ENCODE measurements around the gene TTC28.

TTC28 gene

DNA sequence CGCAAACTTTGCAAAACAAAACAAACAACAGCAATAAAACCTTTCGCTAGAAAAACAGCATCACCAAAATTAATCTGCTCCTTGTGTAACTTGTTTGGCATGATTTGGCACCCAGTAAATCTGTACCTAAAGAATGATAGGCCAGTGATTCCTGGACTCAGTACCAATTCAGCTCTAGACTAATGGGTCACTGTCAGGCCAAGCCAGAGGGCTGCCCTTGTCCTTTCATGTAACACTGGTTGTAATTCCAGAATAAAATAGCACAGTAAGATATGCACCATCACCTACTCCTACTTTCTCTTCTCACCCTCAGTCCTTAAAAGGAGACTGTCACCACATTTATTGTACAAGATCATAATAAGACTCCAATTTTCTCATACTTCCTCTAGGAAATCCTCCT lies 419.0 kb downstream of the TTC28 start:
- no peak for DNase-seq
- no peaks in the 10 kb centered on the region for H3K9me3 Mint-ChIP-seq

GRCh38 chr22:28259774-28260312 lies 419.8 kb downstream of the TTC28 start:
- no peak for ATAC-seq
- no peaks in the 10 kb centered on the region for H3K27me3 Mint-ChIP-seq

More for the DNA sequence above, 419.0 kb downstream of the TTC28 start:
- Mint-ChIP-seq H3K27me3 (no peaks in the 10 kb centered on the region), H3K36me3 (ENCODE audit: low read depth) (no peaks in the 10 kb centered on the region), H3K4me1 (no peaks in the 10 kb centered on the region), H3K27ac (no peak overlapping the region), H3K4me3 (no peak overlapping the region)
- no peak for ATAC-seq

DNA sequence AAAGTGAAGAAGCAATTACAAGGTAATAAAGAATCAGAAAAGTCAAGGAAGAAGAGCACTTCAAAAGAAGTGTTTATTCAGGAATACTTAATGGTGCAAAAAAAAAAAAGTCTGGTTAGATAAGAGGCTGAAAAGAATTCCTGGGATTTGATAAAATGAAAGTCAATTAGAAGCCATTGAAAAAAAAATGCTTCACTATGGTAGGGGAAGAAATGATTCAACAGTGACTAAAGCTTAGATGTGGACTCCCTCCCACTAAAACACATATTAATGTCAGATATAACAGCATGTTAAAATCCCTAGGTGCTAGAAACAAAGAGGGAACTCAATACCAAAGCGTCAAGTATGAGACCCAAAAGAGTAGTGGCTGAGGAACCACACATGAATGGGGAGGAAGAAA lies 425.2 kb downstream of the TTC28 start:
- no peaks in the 10 kb centered on the region for H3K36me3 Mint-ChIP-seq (ENCODE audit: low read depth)
- ATAC-seq (no peak), DNase-seq (no peak)
- no peak overlapping the region for H3K27ac Mint-ChIP-seq
- H3K4me1 Mint-ChIP-seq, result no peaks in the 10 kb centered on the region
- H3K27me3 Mint-ChIP-seq, result no peaks in the 10 kb centered on the region
- H3K4me3 Mint-ChIP-seq, result no peak overlapping the region
- no peaks in the 10 kb centered on the region for H3K9me3 Mint-ChIP-seq

More at GRCh38 chr22:28259774-28260312, 419.8 kb downstream of the TTC28 start:
- Mint-ChIP-seq H3K4me1 (no peaks in the 10 kb centered on the region), H3K9me3 (no peaks in the 10 kb centered on the region), H3K4me3 (no peak overlapping the region), H3K36me3 (ENCODE audit: low read depth) (no peaks in the 10 kb centered on the region), H3K27ac (no peak overlapping the region)
- no peak for DNase-seq

DNA sequence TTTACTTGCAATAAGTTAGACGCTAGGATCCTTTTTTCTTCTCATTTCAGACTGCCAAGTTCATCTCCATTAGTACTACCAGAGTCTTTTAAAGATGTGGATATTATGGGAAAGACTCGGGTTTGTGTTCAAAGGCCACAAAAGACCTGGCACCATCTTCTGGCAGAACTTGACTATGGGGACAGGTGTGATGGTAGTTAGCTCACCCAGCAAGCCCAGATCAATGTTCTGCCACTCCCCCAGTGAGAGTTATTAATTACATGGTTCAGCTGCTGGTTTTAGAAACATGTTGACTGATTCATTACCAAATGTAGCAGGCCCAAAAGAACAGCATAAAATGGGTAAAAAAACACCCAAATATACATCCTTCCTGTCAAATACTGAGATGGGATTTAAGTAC lies 427.1 kb downstream of the TTC28 start:
- Mint-ChIP-seq H3K4me3 (no peak overlapping the region), H3K4me1 (no peaks in the 10 kb centered on the region), H3K9me3 (no peaks in the 10 kb centered on the region), H3K27me3 (no peaks in the 10 kb centered on the region), H3K36me3 (ENCODE audit: low read depth) (no peaks in the 10 kb centered on the region), H3K27ac (no peak overlapping the region)
- ATAC-seq (no peak), DNase-seq (no peak)

DNA sequence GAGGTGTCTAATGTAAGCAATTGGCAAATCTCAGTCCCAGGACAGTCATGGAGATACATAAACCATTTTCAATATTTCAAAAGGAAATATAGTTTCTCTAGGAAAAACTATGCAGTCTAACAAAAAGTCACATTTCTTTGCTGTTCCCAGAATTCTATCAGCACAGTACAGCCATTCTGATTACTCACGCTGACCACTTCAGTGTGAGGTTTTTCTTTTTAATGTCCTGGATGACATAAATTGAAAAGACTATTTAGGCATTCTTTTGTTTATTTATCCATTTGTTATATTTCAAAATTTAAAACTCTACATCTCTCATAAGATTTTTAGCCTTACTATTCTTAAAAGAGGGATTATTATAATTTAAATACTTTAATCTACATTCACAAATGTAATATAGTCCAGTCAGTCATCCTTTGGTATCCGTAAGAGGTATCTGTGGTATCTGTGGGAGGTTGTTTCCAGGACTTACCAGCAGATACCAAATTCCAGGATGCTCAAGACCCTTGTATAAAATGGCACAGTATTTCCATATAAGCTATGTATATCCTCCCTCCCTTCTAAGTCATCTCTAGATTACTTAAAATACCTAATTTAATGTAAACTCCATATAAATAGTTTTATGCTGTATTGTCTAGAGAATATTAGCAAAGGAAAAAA lies 429.5 kb downstream of the TTC28 start:
- ATAC-seq, result no peak
- Mint-ChIP-seq H3K27me3 (no peaks in the 10 kb centered on the region), H3K4me1 (no peaks in the 10 kb centered on the region), H3K4me3 (no peak overlapping the region), H3K9me3 (no peaks in the 10 kb centered on the region), H3K36me3 (ENCODE audit: low read depth) (no peaks in the 10 kb centered on the region), H3K27ac (no peak overlapping the region)
- no peak for DNase-seq

GRCh38 chr22:28249402-28249801 lies 430.2 kb downstream of the TTC28 start:
- no peaks in the 10 kb centered on the region for H3K36me3 Mint-ChIP-seq (ENCODE audit: low read depth)
- ATAC-seq (no peak), DNase-seq (no peak)
- no peaks in the 10 kb centered on the region for H3K9me3 Mint-ChIP-seq
- H3K27ac Mint-ChIP-seq, result no peak overlapping the region
- H3K4me3 Mint-ChIP-seq, result no peak overlapping the region
- no peaks in the 10 kb centered on the region for H3K27me3 Mint-ChIP-seq
- no peaks in the 10 kb centered on the region for H3K4me1 Mint-ChIP-seq

- ATAC-seq (no peak), DNase-seq (no peak)
- Mint-ChIP-seq H3K4me1 (no peaks in the 10 kb centered on the region), H3K27ac (no peak overlapping the region), H3K4me3 (no peak overlapping the region), H3K36me3 (ENCODE audit: low read depth) (no peaks in the 10 kb centered on the region), H3K27me3 (peaks cover 3% of the 10 kb centered on the region), H3K9me3 (no peaks in the 10 kb centered on the region)
Observed at GRCh38 chr22:28247667-28248363, 431.8 kb downstream of the TTC28 start.

- Mint-ChIP-seq H3K4me1 (no peaks in the 10 kb centered on the region), H3K9me3 (no peaks in the 10 kb centered on the region), H3K27ac (no peak overlapping the region), H3K36me3 (ENCODE audit: low read depth) (no peaks in the 10 kb centered on the region), H3K27me3 (peaks cover 3% of the 10 kb centered on the region), H3K4me3 (no peak overlapping the region)
- no peak for ATAC-seq
- DNase-seq, result no peak
Observed at GRCh38 chr22:28247136-28247535, 432.5 kb downstream of the TTC28 start.

DNA sequence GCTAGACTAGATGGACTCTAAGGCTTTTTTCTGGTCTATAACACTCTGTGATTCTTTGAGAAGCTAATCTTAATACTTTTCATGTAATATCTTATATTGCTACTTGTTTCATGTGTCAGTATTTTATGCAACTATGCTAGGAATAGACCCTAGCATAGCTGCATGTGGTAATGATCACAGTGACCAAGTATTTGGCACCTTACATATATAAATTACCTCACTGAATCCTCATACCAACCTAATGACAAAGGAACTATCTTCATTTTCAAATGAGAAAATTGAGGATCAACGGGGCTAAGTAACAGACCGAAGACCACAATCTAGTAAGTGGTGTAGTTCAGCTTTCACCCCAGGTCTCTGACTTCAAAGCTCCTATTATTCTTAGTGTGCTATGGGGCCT lies 433.2 kb downstream of the TTC28 start:
- peaks cover 3% of the 10 kb centered on the region for H3K27me3 Mint-ChIP-seq
- H3K9me3 Mint-ChIP-seq, result no peaks in the 10 kb centered on the region
- no peaks in the 10 kb centered on the region for H3K36me3 Mint-ChIP-seq (ENCODE audit: low read depth)
- no peaks in the 10 kb centered on the region for H3K4me1 Mint-ChIP-seq
- H3K4me3 Mint-ChIP-seq, result no peak overlapping the region
- ATAC-seq, result no peak
- no peak for DNase-seq
- no peak overlapping the region for H3K27ac Mint-ChIP-seq

- peaks cover 3% of the 10 kb centered on the region for H3K27me3 Mint-ChIP-seq
- ATAC-seq (no peak), DNase-seq (no peak)
- H3K4me1 Mint-ChIP-seq, result no peaks in the 10 kb centered on the region
- no peak overlapping the region for H3K27ac Mint-ChIP-seq
- no peaks in the 10 kb centered on the region for H3K36me3 Mint-ChIP-seq (ENCODE audit: low read depth)
- no peaks in the 10 kb centered on the region for H3K9me3 Mint-ChIP-seq
- H3K4me3 Mint-ChIP-seq, result no peak overlapping the region
Observed at GRCh38 chr22:28245579-28246224, 433.9 kb downstream of the TTC28 start.

DNA sequence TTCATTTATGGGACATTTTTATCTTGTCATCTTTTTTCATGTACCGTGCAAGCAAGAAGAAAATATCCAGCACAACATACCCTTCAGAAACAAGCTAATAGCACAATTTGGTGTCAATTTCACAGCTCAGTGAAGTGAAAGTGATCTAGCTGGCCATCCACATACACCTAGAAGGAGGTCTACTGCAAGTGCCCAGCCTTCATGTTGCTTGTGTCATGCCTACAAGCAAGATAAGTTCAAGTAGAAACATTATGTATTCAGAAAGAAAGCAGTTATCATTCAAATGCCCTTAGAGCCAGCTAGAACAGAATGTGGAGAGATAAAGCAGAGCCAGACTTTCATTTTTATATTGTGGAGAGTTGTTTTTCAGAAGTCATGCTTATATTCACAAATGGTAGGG lies 434.9 kb downstream of the TTC28 start:
- DNase-seq (no peak), ATAC-seq (no peak)
- H3K9me3 Mint-ChIP-seq, result no peaks in the 10 kb centered on the region
- no peak overlapping the region for H3K4me3 Mint-ChIP-seq
- H3K27me3 Mint-ChIP-seq, result peaks cover 3% of the 10 kb centered on the region
- H3K27ac Mint-ChIP-seq, result no peak overlapping the region
- no peaks in the 10 kb centered on the region for H3K36me3 Mint-ChIP-seq (ENCODE audit: low read depth)
- H3K4me1 Mint-ChIP-seq, result no peaks in the 10 kb centered on the region

GRCh38 chr22:28243539-28243938 lies 436.1 kb downstream of the TTC28 start:
- Mint-ChIP-seq H3K27ac (no peak overlapping the region), H3K4me1 (no peaks in the 10 kb centered on the region), H3K9me3 (no peaks in the 10 kb centered on the region), H3K27me3 (peaks cover 3% of the 10 kb centered on the region), H3K4me3 (no peak overlapping the region), H3K36me3 (ENCODE audit: low read depth) (no peaks in the 10 kb centered on the region)
- no peak for ATAC-seq
- no peak for DNase-seq

GRCh38 chr22:28241656-28242290 lies 437.9 kb downstream of the TTC28 start:
- H3K4me1 Mint-ChIP-seq, result no peaks in the 10 kb centered on the region
- H3K4me3 Mint-ChIP-seq, result no peak overlapping the region
- no peak overlapping the region for H3K27ac Mint-ChIP-seq
- H3K27me3 Mint-ChIP-seq, result peaks cover 5% of the 10 kb centered on the region
- peaks cover 4% of the 10 kb centered on the region for H3K9me3 Mint-ChIP-seq
- no peaks in the 10 kb centered on the region for H3K36me3 Mint-ChIP-seq (ENCODE audit: low read depth)
- DNase-seq (no peak), ATAC-seq (no peak)

GRCh38 chr22:28239941-28240340 lies 439.7 kb downstream of the TTC28 start:
- Mint-ChIP-seq H3K4me1 (no peaks in the 10 kb centered on the region), H3K27me3 (peaks cover 5% of the 10 kb centered on the region), H3K27ac (no peak overlapping the region), H3K9me3 (peaks cover 4% of the 10 kb centered on the region), H3K36me3 (ENCODE audit: low read depth) (no peaks in the 10 kb centered on the region), H3K4me3 (no peak overlapping the region)
- no peak for DNase-seq
- no peak for ATAC-seq

GRCh38 chr22:28237783-28238182 lies 441.9 kb downstream of the TTC28 start:
- peaks cover 2% of the 10 kb centered on the region for H3K27me3 Mint-ChIP-seq
- DNase-seq, result no peak

More at GRCh38 chr22:28237783-28238182, 441.9 kb downstream of the TTC28 start:
- Mint-ChIP-seq H3K4me1 (no peaks in the 10 kb centered on the region), H3K4me3 (no peak overlapping the region), H3K36me3 (ENCODE audit: low read depth) (no peaks in the 10 kb centered on the region), H3K27ac (no peak overlapping the region), H3K9me3 (peaks cover 4% of the 10 kb centered on the region)
- no peak for ATAC-seq
